ENCODE data around the gene HECTD3. TPM values are rescaled to one million over a fixed set of nuclear protein-coding genes. Genes with fewer than 3 reads are reported as not detected.

HECTD3 gene
- total RNA-seq, 1 donor from 2014 or later, result 32.1 TPM

DNA sequence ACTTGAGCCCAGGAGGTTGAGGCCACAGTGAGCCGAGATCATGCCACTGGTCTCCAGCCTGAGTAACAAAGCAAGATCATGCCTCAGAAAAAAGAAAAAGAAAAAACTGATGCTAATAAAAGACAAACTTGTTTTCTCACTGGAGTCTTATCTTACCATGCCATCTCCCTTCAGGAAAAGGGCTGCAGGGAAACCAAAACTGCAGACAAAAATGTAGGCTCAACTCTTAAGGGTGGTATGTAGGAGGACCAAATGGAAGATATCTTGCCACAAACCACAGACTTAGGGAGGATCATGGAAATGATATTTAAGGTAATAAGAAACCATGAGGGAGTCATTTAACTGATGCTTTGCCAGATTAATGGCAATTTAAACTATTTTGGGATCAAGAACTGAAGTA lies 33.8 kb upstream of the HECTD3 start:
- no peak for DNase-seq (ENCODE audit: low spot score in 2 of 2)
- Histone ChIP-seq H3K27me3 (no peaks in the 10 kb centered on the region), H3K36me3 (no peaks in the 10 kb centered on the region), H3K4me1 (no peaks in the 10 kb centered on the region), H3K9me3 (no peaks in the 10 kb centered on the region), H3K27ac (no peak overlapping the region), H3K4me3 (no peak overlapping the region)
- intact Hi-C loops (cut with DNase I), result no loop called here
- TF ChIP-seq, protein P1, sequence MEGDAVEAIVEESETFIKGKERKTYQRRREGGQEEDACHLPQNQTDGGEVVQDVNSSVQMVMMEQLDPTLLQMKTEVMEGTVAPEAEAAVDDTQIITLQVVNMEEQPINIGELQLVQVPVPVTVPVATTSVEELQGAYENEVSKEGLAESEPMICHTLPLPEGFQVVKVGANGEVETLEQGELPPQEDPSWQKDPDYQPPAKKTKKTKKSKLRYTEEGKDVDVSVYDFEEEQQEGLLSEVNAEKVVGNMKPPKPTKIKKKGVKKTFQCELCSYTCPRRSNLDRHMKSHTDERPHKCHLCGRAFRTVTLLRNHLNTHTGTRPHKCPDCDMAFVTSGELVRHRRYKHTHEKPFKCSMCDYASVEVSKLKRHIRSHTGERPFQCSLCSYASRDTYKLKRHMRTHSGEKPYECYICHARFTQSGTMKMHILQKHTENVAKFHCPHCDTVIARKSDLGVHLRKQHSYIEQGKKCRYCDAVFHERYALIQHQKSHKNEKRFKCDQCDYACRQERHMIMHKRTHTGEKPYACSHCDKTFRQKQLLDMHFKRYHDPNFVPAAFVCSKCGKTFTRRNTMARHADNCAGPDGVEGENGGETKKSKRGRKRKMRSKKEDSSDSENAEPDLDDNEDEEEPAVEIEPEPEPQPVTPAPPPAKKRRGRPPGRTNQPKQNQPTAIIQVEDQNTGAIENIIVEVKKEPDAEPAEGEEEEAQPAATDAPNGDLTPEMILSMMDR (IDR thresholded peaks at IDR 0.05), result no peak

DNA sequence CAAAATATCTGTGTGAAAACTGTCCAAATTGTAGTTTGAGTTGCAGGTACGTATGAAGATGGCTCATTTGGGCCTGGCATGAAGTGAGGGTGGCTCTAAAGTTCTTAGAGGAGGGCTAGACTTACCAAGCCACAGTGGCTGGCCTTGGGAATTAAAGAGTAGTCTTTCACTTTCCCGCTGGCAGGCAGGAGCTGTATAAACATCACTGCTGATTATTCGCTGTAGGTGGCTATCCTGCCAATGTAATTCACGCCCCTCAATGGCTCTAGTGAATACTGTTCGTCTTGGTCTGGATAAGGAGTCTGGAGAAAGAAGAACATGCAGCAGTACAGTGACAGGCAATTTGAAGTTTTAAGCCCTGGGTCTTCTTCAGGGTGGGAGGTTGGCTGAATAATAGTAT lies 32.0 kb upstream of the HECTD3 start:
- TF ChIP-seq, protein P1 (IDR thresholded peaks at IDR 0.05), result no peak
- intact Hi-C loops (cut with DNase I), result no loop called here
- H3K4me3 ChIP-seq, result no peak overlapping the region
- H3K4me1 ChIP-seq, result no peaks in the 10 kb centered on the region
- no peaks in the 10 kb centered on the region for H3K9me3 ChIP-seq
- no peaks in the 10 kb centered on the region for H3K36me3 ChIP-seq
- no peaks in the 10 kb centered on the region for H3K27me3 ChIP-seq
- no peak overlapping the region for H3K27ac ChIP-seq
- no peak for DNase-seq (ENCODE audit: low spot score in 2 of 2)

GRCh38 chr1:45040297-45040696 lies 29.2 kb upstream of the HECTD3 start:
- Histone ChIP-seq H3K4me1 (no peaks in the 10 kb centered on the region), H3K9me3 (no peaks in the 10 kb centered on the region), H3K4me3 (no peak overlapping the region), H3K36me3 (peaks cover 2 to 5% of the 10 kb centered on the region in 2 donors), H3K27ac (no peak overlapping the region), H3K27me3 (no peaks in the 10 kb centered on the region)
- TF ChIP-seq, protein P1 (IDR thresholded peaks at IDR 0.05), result no peak
- DNase-seq (ENCODE audit: low spot score in 2 of 2), result no peak
- intact Hi-C loops (cut with DNase I), result no loop called here

- no peak overlapping the region for H3K27ac ChIP-seq
- H3K9me3 ChIP-seq, result no peaks in the 10 kb centered on the region
- intact Hi-C loops (cut with DNase I), result no loop called here
- no peak overlapping the region for H3K4me3 ChIP-seq
- no peaks in the 10 kb centered on the region for H3K27me3 ChIP-seq
- H3K36me3 ChIP-seq, result peaks cover 2 to 10% of the 10 kb centered on the region in 2 donors
- H3K4me1 ChIP-seq, result no peaks in the 10 kb centered on the region
- TF ChIP-seq, protein P1 (IDR thresholded peaks at IDR 0.05), result no peak
- no peak for DNase-seq (ENCODE audit: low spot score in 2 of 2)
Measured at GRCh38 chr1:45038661-45039364, 27.7 kb upstream of the HECTD3 start.

DNA sequence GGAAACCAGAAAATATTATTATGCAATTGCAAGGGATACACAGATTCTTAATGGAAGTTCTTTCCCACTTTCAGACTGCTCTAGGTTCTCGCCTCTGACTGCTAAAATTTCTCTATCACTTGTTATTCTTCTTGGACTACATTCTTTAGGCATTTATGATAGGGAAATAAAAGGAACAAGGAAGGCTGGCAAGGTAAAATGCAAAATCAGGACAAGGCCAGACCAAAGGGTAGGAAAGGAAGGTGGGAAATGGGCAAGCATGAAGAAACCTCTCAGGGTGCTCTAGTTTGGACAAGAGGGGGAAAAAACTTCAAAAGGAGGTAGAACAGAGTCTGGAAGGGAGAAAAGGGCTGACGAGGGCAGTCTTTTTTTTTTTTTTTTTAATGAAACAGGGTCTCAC lies 27.1 kb upstream of the HECTD3 start:
- Histone ChIP-seq H3K4me1 (no peaks in the 10 kb centered on the region), H3K9me3 (no peaks in the 10 kb centered on the region), H3K4me3 (no peak overlapping the region), H3K27me3 (no peaks in the 10 kb centered on the region), H3K36me3 (peaks cover 2 to 10% of the 10 kb centered on the region in 2 donors), H3K27ac (no peak overlapping the region)
- TF ChIP-seq, protein P1 (IDR thresholded peaks at IDR 0.05), result no peak
- no peak for DNase-seq (ENCODE audit: low spot score in 2 of 2)
- intact Hi-C loops (cut with DNase I), result no loop called here
